ENCODE results near the gene DLST.

DLST gene

DNA sequence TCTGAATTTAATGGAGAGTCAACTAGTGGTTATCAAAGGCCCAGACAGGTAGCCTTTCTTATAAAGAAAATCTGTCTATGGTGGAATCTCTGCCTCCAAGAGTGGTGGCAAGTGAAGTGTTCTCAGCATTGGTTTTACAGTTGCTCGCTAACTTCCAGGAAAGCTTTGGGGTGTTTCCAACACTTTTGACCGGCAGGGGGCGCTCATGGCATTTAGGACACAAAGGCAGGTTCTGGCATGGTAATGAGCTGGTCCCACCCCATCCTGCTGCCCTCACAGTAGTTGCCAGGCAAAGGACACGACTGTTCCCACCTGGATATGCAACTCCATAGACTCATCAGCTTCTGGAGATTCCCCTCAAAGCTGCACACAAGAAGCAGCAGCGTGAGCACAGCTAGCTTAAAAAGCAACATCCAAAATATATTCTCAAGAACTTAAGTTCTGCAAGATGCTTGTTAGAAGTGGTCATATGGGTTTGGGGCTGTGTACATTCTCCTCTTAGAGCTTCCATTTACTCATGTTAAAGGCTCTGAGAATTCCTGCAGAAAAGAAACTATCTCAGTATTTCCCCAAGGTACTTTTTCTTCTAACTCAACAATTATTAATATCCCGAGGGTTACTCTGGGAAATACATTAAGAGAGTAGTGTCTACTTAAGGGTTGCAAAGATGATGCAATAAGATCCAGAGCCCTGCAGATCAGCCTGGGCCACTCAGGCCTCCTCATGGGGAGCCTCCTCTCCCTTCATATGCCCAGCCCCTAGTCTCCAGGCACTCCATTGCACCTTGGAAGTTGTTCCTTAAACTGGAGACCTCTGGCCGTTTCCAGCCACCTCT, 20.6 kb upstream of the DLST start:
- DNase-seq (ENCODE audit: low spot score) (peak; percentile 26), FAIRE-seq (no peak)

DNA sequence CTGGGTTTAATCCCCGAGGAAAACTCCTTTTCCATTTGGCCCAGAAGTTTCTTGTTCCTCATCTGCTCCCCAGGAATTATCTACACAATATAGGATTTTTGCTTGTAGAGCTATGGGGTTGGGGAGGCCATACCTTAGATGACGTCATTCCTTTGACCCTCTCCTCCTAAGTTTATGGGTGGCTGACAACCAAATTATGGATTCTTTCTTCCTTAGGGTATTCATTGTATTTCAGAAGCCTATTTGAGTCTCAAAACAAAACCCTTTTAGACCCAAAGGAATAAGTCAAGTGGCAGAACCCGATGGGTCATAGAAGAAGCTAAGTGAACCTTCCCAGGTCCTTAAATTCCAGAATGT, 20.0 kb upstream of the DLST start:
- FAIRE-seq = no peak
- DNase-seq (ENCODE audit: low spot score) = no peak

DNA sequence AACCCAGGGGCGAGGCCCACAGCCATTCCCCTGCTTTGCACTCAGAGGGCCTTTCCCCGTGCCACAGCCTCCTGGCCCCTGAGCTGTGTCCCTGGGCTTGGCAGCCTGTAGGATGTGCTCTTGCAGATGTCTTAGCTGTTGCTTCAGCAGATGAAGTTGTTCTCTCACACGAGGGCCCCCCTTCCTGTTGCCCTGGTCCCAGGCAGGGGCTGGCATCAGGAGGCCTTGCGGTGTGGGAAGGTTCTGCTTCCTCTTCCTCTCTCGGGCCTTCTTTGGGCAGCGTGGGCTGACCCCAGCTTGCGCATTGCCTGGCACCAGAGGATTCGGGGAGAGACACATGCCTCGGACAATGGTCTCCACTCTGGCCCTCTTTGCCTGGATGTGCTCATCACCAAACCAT, 18.4 kb upstream of the DLST start:
- DNase-seq (ENCODE audit: low spot score) (no peak), FAIRE-seq (no peak)

DNA sequence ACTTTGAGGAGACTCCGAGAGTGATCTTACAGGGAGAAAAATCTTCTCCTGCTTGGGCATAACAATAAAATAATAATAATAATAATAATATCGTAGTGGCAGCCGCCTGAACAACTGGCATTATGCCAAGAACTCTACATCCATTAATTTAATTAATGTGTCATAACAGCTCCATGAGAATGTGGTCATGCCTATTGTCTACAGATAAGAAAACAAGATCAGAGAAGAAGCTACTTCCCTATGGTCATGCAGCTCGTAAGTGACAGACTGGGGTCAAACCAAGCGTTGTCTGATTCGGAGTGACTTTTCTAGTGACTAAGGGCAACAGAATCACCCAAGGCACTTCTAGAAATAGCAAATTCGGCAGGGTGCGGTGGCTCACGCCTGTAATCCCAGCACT, 17.5 kb upstream of the DLST start:
- FAIRE-seq = no peak
- DNase-seq (ENCODE audit: low spot score) = no peak

DNA sequence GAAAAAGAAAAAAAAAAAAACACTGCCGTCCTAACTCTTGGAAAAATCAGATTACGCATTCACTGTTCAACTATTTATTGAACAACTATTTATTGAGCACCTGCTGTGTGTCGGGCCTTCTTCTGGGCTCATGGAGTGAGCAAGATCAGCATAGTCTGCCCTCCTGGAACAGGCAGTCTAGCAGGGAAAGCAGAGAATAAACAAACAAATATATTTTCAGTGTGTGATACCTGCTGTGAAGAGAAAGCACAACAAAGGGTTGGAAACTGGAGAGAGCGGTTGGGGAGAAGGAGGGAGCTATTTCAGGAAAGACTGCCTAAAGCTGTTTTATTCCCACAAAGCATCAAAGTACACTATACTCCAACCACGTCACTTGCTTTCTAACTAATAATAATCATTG, 16.6 kb upstream of the DLST start:
- DNase-seq (ENCODE audit: low spot score) (no peak), FAIRE-seq (no peak)

DNA sequence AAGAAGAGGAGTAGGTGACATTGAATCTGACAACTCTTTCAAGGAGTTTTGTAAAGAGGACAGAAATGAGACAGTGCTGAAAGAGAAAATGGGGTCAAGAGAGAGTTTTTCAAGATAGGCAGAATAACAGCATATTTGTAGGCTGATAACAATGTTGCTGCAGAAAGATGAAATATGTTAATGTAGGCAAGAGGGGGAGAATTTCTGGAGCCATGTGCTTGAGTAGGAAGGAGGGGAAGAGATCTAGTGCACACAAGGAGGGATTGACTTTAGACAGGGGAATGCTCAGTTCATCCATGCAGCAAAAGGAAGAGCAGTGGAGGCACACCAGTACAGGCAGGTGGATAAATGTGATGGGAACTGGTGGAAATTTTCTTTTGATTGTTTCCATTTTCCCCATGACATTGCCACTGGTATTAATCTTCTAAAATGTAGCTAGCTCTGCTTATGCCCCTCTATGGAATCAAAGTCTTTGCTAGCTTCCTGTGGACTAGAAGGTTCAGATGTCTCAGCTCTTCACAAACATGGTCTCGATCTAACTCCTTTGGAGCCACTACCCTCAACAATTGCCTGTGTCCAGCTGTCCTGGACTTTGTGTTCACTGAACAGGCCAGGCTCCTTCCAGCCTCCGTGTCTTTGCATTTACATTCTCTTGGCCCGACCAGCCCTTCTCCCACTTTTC, 14.9 kb upstream of the DLST start:
- DNase-seq (ENCODE audit: low spot score) = no peak
- no peak for FAIRE-seq

DNA sequence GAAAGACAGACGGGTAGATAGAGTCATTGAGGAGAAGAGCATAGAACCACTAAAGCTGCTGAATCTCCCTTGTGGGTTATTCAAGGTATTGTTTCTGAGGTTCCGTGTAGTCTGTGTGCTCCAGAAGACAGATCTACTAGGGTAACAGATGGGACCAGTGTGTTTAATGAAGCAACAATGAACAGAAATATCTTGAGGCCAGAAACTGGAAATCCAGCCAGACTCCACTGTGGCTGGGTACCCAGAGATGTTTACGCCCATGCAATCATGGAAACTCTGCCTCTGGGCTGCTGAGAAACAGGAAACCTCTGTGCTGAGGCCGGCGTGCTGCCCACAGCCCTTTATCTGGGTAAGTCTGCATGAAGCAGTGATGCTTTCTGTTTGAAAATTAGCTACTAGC, 14.0 kb upstream of the DLST start:
- no peak for FAIRE-seq

DNA sequence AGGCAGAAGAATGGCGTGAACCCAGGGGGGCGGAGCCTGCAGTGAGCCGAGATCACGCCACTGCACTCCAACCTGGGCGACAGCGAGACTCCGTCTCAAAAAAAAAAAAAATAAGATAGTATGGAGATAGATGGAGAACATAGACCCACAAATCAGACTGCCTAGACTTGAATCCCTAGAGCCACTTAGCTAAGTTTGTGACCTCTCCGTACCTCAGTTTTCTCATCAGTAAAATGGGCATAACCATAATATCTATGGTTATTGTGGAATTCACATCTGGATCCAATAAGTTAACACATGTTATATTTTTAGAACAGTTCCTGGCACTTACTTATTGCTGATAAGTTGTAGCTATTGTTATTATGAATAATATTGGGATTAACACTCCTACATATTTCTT, 13.0 kb upstream of the DLST start:
- no peak for FAIRE-seq

More for the DNA sequence above, 14.0 kb upstream of the DLST start:
- no peak for DNase-seq (ENCODE audit: low spot score)

DNA sequence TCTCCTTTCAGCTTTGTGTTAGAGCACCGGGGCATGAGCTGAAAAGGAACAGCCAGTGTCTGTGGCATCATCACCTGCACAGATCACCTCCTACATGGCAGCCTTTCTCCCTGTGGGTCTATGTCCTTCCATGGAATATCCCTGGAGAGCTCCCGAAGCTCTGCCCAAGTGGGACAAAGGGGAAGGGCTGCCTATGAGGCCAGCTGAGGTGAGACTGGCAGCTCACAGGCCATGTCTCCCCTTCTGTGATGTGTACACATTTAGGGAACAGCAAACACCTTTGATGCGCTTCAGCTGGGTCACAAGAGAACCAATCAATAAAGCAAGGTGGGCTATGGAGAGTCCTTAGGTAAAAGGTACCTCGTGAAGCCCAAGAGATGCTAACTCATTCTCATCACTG, 9.9 kb upstream of the DLST start:
- DNase-seq (ENCODE audit: low spot score) = no peak
- FAIRE-seq = no peak

More for the DNA sequence above, 13.0 kb upstream of the DLST start:
- no peak for DNase-seq (ENCODE audit: low spot score)

DNA sequence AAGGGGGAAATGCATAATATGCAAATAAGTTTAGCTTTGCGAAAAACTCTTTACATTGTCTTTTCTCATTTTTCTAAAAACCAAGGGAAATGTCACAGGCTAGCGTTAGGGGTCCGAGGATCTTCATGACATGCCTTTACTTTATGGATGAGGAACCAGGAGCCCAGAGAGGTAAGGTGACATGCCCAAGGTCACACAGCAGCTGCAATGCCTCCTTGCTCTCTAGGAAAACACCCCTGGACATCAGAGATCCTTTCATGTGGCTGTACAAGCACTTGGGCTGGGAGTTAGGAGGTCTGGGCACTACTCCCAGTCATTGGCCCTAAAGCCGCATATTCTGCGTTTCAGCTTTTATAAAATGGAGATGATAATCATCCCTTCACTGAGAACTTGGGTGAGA, 6.5 kb upstream of the DLST start:
- FAIRE-seq (no peak), DNase-seq (ENCODE audit: low spot score) (no peak)

DNA sequence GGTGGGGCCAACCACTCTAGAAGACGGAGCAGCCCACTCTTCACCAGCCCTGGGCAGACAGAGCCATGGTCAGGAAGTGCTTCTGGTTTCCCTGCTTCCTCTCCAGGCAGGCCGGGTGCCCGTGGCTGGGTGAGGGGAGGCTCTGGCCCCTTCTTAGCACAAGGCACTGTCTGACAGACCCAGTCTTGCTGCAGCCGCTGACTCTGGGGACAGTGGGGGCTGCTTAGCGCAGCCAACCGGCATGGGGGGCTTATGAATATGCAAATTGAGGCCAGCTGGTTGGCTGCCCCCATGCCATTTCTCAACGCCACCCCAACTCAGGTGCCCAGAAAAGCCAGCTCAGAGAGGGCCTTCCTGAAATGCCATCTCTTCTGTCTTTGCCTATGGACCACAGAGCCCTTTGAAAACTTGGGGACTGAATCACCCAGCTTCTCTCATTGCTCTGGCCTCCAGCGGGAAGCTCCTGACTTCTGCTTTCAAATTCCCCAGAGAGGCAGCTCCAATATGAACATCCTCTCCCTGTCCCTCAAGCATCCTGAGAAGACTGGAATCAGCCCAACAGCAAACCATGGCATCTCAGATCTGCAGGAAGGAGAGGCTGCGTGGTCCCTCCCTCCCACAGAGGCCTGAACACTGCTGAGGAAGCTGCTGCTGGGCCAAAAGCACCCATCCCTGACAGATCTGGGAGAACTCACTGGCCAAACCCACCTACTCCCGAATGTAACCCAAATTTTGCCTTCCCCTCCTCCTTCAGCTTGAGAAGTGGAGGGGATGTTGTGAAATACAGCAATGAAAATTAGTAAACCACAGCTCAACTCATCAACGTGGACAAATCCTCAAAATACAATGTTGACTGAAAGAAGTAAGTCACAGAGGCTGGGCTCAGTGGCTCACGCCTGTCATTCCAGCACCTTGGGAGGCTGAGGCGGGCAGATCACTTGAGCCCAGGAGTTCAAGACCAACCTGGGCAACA, 5.5 kb upstream of the DLST start, which contains the start of gene PROX2:
Gene PROX2, minus strand, starts transcription at position 205 of the 973 bp plus-strand sequence. CDS start 12,311 bp downstream, outside the sequence.
- no peak for FAIRE-seq
- no peak for DNase-seq (ENCODE audit: low spot score)

DNA sequence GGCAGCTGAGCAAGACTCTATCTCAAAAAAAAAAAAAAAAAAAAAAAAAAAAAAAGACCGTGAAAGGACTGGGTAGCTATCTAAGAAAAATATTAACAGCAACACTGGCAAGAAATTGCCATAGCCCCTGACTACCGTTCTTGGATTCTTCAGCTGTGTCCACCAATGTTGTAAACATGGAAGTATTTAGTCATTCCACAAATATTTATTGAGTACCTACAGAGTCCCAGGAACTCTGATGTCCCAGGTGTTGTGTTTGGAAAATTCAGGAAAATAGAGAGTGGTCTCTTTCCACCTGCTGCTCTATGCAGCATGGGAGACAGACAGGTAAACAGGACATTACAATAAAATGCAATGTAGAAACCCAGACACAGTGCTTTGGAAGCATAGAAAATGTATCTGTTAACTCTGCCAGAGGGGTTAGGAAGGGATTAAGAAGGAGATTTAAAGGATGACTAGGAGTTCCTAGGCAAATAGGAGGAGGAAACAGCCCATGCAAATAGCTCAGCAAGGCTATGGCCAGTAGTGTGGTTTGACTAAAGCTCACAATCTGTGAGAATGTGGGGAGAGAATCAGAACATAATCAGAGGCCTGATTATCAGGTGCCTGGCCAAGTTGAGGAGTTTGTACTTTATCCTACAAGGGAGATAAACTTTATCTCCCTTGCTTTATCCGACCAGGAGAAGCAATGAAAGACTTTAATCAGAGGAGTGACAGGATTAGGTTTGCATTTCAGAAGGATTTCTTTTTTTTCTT, 2.1 kb upstream of the DLST start:
- no peak for DNase-seq (ENCODE audit: low spot score)
- FAIRE-seq = no peak

DNA sequence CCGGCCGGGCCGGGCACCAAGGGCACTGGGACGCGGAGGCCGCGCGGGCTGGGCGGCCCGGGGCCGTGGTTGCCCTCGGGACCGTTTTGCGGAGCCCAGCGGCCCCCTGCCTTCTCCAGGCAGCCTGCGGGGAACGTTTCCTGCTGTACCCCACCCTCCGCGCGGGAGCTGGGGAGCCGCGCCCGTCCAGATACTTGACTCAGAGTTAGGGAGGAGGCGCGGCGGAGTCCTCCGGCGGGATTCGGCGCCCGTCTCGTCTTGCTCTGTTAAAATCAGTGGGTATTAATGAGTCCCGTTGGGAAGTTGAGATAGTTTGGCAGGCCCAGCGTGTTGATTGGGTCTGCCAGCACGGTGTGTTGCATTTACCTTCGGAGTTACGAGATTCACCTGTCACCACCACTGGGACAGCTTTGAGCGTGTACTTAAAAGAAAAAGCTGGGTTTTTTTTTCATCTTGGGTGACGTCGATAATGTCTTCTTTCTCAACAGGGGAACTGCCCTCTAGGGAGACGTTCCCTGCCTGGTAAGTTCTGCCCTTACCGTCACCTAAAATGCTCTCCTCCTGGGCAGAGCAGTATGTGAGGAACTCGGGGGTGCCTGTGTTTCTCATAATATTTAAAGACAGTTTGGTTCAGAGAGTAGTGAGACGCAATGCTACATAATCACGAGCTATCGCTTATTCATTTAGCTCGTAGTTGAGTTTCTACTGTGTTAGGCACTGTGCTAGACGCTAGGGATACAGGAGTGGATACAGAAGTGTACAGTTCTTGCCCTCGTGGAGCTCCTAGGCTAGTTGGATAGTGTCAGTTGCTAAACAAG, 596 bp downstream of the DLST start:
- DNase-seq (ENCODE audit: low spot score) = no peak
- FAIRE-seq = no peak

DNA sequence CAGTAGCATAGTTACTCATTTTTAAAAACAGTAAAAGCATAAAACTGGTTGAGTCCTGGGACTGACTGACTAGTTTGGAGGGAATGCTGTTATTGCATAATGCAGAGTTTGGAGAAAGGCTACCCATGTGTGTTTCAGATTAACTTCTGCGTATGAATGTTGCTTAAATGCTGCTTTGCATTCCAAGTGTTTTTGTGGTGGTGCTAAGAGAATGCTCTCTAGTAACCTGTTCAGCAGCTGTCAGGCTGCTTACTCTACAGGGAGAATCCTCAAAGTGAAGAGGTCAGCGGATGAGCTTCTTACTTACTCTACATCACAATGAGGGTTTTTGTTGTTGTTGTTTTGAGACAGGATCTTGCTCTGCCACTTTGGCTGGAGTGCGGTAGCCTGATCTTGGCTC, 4.3 kb downstream of the DLST start:
- DNase-seq (ENCODE audit: low spot score) (no peak), FAIRE-seq (no peak)

DNA sequence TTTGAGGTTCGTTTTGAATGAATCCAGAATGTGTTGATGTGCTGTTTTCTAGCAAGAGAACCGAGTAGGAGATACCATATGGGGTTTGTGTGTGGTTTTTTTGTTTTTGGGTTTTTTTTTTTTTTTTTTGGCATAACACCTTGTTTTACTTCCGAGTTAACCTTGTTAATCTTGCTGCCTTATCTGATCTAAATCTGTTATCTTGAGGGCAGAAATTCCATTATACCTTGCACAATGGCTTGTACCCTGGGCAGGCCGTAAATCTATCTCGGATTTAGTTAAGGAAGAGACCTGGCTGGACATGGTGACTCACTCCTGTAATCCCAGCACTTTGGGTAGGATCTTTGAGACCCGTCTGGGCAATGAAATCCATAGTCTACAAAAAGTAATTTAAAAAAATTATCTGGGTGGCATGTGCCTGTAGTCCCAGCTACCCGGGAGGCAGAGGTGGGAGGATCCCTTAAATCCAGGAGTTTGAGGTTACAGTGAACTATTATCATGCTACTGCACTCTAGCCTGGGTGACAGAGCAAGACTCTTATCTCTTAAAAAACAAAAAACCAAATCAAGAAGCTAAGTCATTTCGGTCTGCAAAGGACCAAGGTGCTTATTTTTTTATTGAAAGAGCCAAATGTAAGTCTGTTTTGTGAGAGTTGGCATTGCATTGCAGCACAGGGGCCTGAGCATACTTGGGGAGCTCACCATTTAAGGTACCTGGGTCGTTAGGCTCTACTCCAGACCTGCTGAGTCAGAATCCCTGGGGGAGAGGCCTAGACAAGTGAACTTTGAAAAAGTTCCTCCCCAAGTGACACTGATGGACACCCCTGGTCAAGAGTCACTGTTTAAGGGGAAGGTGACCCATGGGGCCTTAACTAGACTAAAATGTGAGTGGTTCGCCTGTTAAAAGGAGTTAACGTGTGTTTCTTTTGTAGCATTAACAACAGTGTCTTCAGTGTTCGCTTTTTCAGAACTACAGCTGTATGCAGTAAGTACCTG, 6.7 kb downstream of the DLST start:
- no peak for DNase-seq (ENCODE audit: low spot score)
- FAIRE-seq = no peak

DNA sequence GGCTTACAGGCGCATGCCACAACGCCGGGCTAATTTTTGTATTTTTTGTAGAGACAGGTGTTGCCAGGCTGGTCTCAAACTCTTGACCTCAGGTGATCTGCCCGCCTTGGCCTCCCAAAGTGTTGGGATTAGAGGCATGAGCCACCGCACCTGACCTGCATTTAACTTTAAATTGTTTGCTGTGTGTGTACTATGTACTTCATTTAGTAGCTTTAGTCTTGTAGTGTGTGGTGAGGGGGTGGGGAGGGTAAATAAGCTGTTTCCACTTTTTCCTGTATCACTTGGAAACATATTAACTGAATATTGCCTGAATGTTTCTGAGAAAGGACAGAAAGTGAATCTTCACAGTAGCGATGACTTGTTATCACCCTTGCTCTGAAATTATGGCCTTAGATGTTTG, 8.5 kb downstream of the DLST start:
- DNase-seq (ENCODE audit: low spot score) (no peak), FAIRE-seq (no peak)

DNA sequence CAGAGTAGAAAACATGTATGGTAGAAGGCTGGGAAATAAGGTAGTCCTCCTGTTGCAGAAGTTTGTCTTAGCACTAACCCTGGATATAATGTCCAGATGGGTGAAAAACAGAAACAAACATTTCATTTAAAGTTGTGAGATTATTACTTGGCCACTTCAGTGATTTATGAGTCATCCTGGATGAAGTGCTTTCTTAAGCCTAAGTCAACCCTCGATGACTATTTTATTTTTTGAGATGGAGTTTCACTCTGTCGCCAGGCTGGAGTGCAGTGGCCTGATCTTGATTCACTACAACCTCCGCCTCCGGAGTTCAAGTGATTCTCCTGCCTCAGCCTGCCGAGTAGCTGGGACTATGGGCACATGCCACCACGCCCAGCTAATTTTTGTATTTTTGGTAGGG, 10.2 kb downstream of the DLST start:
- no peak for DNase-seq (ENCODE audit: low spot score)
- no peak for FAIRE-seq

DNA sequence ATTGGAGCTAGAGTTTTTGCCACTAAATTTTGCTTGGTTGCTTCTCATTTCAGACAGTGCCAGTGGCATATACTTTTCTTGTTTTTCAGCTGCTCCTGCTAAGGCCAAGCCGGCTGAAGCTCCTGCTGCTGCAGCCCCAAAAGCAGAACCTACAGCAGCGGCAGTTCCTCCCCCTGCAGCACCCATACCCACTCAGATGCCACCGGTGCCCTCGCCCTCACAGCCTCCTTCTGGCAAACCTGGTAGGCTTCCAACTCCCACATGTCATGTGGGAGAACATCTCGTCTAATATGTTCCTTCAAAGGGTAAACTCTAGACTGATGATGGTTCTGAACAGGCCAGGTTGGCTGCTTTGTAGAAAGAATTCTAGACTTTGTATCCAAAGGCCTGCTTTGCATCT, 11.0 kb downstream of the DLST start:
- no peak for DNase-seq (ENCODE audit: low spot score)
- no peak for FAIRE-seq

DNA sequence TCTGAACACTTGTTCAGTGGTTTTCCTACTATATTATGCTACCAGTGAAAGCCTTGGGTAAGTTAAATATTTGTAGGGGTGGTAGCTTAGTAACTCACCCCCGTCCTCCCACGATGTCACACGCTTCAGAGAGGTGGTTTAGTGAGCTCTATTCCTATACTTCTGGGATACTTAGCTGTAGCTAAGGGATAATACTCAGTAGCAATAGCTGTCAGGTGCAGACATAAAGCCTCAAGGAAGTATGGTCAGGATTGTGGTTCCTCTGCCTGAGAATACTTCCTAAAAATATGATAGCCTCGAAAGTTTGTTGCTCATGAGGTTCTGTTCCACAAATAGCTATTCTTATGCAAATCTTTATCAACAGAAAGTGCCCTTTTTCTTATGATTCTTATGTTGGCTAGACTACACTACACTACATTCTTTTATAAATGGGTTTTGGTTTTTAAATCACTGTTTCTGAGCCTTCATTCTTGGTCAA, 11.9 kb downstream of the DLST start:
- DNase-seq (ENCODE audit: low spot score) (no peak), FAIRE-seq (no peak)
